GM13977 (cell line): ENCODE measurements around the gene GFRA1.

Experiments
- DNase-seq: peaks from one replicate; pipeline ENCODE4 v3.0.0; 2012; ENCODE audit warnings: low spot score
- CTCF ChIP-seq: IDR thresholded peaks from 2 replicates; pipeline ENCODE4 v1.5.1; 2012; ENCODE audit warnings: mild to moderate bottlenecking, control low read depth; ENCODE audit not compliant: insufficient read depth; ENCODE audit errors: extremely low read depth, missing control alignments
- in situ Hi-C: fragments of 300-500 bp; cut with MboI; formaldehyde crosslinking; loops from one replicate; pipeline ENCODE4 v1.12.0; 2022; ENCODE audit warnings: low sequenced_read_pairs, low pct_unique_long_range_greater_than_20kb, mixed read lengths, inconsistent platforms; ENCODE audit not compliant: unreplicated experiment

The GFRA1 gene

GRCh38 chr10:116207690-116208089 is 65.3 kb downstream of the GFRA1 start:
- DNase-seq, result no peak
- no peak for TF ChIP-seq CTCF
- in situ Hi-C loops, result no loop called here

GRCh38 chr10:116203661-116204060 is 69.3 kb downstream of the GFRA1 start:
- in situ Hi-C loops, result no loop called here
- TF ChIP-seq CTCF, result no peak
- no peak for DNase-seq

- DNase-seq, result no peak
- TF ChIP-seq CTCF, result no peak
- in situ Hi-C loops, result no loop called here
These were observed 71.2 kb downstream of the GFRA1 start for GRCh38 chr10:116201670-116202430.

- in situ Hi-C loops, result no loop called here
- no peak for DNase-seq
- no peak for TF ChIP-seq CTCF
These were observed 72.0 kb downstream of the GFRA1 start for GRCh38 chr10:116201011-116201410.

GRCh38 chr10:116198676-116199035 is 74.3 kb downstream of the GFRA1 start:
- DNase-seq, result no peak
- TF ChIP-seq CTCF, result no peak
- in situ Hi-C loops, result no loop called here

- no peak for TF ChIP-seq CTCF
- in situ Hi-C loops, result no loop called here
- DNase-seq, result no peak
These were observed 74.9 kb downstream of the GFRA1 start for GRCh38 chr10:116197946-116198675.
